CD4-positive, alpha-beta T cell treated with Interleukin-17A for 4 hours (primary cell): ENCODE measurements around the gene ETNK2.

Experiments
- DNase-seq: peaks from one replicate; pipeline ENCODE4 v3.0.0-alpha.2; 2020; ENCODE audit warnings: mixed read lengths

ETNK2 gene

GRCh38 chr1:204151552-204152309 lies at the start of gene ETNK2:
TSS of gene ETNK2 (minus strand) at chr1:204152044. CDS start at chr1:204151852, 192 bp downstream.
- DNase-seq: peak; percentile 71

GRCh38 chr1:204201348-204202040 lies 49.6 kb upstream of the ETNK2 start:
- DNase-seq: no peak

GRCh38 chr1:204199579-204199978 lies 47.7 kb upstream of the ETNK2 start:
- no peak for DNase-seq

- DNase-seq: no peak
These were observed 46.8 kb upstream of the ETNK2 start for GRCh38 chr1:204198348-204199340.

GRCh38 chr1:204197068-204197467 lies 45.2 kb upstream of the ETNK2 start:
- DNase-seq: no peak

GRCh38 chr1:204196068-204196795 lies 44.4 kb upstream of the ETNK2 start, which contains the start of gene KISS1:
TSS of gene KISS1 (minus strand) at chr1:204196491. CDS start at chr1:204192876, 3,615 bp downstream.
- DNase-seq: no peak

GRCh38 chr1:204194771-204195170 lies 42.9 kb upstream of the ETNK2 start:
- no peak for DNase-seq

- DNase-seq: no peak
These were observed 42.2 kb upstream of the ETNK2 start for GRCh38 chr1:204194080-204194479.

- no peak for DNase-seq
These were observed 40.9 kb upstream of the ETNK2 start for GRCh38 chr1:204192589-204193352.

GRCh38 chr1:204192046-204192445 lies 40.2 kb upstream of the ETNK2 start:
- no peak for DNase-seq

- DNase-seq: no peak
These were observed 39.6 kb upstream of the ETNK2 start for GRCh38 chr1:204191456-204191855.

GRCh38 chr1:204190212-204191211 lies 38.7 kb upstream of the ETNK2 start:
- DNase-seq: peak; percentile 30

- no peak for DNase-seq
These were observed 37.3 kb upstream of the ETNK2 start for GRCh38 chr1:204188959-204189639.

- DNase-seq: no peak
These were observed 34.8 kb upstream of the ETNK2 start for GRCh38 chr1:204186597-204186996.

- DNase-seq: no peak
These were observed 29.3 kb upstream of the ETNK2 start for GRCh38 chr1:204181116-204181515.

- no peak for DNase-seq
These were observed 28.3 kb upstream of the ETNK2 start for GRCh38 chr1:204180133-204180532.

GRCh38 chr1:204178487-204179281 lies 26.8 kb upstream of the ETNK2 start:
- DNase-seq: no peak

GRCh38 chr1:204177133-204177532 lies 25.3 kb upstream of the ETNK2 start:
- no peak for DNase-seq

- DNase-seq: no peak
These were observed 24.2 kb upstream of the ETNK2 start for GRCh38 chr1:204176049-204176448.
